GM20431 (cell line): ENCODE data around the gene BRINP1.

Experiments used
- in situ Hi-C: fragments of 300-500 bp; cut with MseI, MboI; formaldehyde crosslinking; loops from one replicate; pipeline ENCODE4 v1.15.0; 2020; ENCODE audit warnings: low sequenced_read_pairs; ENCODE audit not compliant: unreplicated experiment

BRINP1 gene

DNA sequence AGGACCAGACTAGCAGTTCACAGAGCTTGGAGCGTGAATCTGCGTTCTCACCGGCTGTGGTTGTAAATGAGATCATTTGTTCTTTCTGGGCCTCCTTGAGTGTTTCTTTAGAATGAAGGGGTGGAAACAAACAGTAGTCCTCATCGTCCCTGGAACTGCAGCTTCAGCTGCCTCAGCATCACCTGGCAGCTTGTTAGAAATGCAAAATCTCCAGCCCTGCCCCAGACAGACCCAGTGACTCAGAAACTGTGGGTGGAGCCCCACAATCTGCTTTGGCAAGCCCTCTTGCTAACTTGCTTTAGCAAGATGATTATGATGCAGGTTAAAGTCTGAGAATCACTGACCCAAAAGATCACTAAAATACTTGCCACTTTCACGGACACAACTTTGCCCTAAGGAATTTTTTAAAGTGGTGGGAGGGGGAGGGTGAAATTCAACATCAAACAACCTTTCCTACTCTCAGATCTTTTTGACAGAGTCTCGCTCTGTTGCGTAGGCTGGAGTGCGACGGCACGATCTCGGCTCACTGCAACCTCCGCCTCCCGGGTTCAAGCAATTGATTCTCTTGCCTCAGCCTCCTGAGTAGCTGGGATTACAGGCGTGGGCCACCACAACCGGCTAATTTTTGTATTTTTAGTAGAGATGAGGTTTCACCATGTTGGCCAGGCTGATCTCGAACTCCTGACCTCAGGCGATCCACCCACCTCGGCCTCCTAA lies 86.0 kb downstream of the BRINP1 start:
- in situ Hi-C loops, result no loop called here

DNA sequence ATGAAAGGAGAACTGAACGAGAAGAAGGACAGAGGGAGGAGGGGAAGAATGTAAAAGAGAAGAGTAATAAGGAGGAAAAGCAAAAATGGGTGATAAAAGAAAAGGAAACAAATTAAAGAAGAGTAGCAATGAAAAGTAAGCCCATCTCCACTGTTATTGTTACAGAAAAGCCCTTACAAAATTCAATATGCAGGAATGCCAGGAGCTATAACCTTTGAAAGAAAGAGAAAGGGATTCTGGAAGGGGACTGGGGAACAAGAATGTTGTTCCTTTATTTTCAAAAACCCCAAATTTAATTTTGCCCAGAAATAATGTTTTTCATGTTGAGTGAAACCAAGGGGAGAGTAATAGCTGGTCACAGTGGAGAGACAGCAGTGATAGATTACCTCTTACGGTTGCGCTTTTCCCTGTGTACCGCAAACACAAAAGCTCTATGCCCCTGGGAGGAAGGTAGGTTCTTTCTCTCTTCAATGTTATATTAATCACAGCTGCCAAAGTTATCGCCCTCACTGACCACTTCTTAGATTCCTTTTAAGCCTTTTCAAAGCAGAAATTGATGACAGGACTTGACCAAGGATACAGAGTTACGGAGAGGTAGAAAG lies 86.7 kb downstream of the BRINP1 start:
- in situ Hi-C loops, result no loop called here

DNA sequence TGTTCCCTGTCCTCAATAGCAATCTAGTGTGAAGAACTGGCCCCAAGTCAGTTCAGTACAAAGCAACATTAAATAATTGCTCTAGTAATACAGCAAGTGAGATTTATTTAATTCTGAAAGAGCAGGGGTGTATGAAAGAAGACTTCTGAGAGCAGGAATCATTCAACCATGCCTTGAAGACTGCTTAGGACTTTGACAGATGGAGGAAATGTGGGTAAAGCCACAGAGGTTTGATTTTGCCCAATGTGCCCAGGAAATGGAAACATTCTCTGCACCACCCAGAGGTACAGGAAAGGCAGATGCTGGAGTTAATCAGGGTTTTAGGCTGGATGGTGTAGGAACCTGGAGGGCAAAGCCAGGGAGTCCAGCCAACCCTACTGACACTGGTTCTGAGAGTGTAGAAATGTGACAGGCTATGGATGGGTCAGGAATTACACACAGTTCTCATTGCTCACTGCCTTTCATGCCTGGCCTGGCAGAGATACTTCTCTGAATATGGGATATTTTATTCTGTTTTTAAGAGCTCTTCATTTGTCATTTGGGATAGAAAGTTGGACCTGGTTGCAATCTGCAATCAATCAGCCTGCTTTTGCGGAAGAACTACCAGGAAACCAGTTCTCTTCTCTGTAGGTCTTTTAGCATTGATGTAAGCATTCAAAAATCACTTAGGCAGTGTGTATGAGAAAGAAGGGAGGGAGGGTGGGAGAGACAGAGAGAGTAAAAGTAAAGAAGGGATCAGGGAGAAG lies 88.3 kb downstream of the BRINP1 start:
- in situ Hi-C loops, result no loop called here

DNA sequence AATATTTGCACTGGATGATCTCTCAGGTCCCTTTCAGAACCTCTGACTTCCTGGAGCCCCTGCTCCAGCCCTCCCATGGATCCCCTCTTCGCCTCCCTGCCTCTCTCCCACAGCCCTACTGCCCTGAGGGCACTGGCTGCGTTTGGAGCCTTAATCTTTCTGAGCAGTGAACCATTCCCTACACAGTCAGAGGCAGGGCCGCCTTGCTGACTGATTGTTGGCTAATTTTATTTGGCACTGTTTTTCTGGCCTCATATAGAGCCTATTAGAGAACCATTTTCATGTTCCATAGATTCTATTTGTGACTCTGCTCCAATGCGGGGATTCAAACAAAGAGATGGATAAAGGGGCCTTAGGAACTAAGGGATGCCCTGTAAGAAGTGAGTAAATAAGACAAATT lies 91.1 kb downstream of the BRINP1 start:
- in situ Hi-C loops, result no loop called here

DNA sequence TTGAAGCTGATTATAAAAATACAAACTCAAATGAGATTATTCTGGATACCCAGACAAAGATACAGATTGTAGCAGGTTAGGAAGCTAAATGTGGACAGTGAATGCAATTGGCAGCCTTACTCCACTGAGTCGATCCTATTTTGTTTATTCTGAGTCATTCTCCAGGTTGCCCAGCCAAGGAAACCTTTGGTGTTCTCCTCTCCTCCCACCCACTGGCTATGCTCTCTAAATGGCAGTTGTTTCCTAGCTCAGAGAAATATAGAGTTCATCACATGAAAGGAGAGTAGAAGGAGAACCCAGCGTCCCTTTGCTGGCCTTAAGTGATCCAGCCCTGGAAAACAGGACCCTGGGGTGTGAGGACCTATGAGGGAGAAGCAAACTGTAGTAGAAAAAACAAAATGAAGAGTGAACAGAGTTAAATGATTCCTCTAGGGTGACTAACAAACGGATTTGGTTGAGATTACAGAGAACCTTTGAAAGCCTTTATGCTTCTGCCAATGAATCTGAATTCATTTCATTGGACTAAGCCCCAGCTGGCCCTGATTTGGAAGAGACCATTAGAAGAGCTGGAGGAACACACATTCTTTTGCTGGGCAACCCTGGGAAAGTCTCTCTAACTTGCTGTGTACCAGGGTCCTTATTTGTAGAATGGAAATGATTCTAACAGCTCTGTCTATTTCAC lies 95.1 kb downstream of the BRINP1 start:
- in situ Hi-C loops, result no loop called here

DNA sequence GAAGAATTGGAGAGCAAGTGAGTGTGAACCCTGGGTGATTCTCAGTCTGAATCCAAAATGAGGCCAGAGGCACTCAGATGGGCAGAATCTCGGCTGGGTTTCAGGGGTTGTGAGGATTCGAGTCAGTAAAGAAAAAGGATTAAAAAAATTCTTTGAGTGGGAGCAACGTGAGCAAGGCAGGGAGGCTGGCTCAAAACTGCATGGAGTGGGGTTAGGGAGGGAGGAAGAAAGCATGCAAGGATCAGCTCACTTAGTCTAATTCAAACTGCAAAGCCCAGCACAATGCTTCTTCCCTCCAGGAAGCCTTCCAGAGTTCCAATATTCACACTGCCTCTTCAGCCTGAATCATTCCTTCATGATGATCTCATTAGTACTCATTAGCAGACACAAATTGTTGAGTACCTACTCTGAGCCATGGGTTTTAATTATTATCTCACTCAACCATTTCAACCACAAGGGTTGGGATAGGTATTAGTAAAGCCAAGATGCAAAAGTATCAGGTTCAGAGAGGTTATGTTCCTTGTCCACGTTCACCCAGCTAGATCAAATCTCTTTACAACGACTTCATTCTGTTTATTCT lies 95.8 kb downstream of the BRINP1 start:
- in situ Hi-C loops, result no loop called here

DNA sequence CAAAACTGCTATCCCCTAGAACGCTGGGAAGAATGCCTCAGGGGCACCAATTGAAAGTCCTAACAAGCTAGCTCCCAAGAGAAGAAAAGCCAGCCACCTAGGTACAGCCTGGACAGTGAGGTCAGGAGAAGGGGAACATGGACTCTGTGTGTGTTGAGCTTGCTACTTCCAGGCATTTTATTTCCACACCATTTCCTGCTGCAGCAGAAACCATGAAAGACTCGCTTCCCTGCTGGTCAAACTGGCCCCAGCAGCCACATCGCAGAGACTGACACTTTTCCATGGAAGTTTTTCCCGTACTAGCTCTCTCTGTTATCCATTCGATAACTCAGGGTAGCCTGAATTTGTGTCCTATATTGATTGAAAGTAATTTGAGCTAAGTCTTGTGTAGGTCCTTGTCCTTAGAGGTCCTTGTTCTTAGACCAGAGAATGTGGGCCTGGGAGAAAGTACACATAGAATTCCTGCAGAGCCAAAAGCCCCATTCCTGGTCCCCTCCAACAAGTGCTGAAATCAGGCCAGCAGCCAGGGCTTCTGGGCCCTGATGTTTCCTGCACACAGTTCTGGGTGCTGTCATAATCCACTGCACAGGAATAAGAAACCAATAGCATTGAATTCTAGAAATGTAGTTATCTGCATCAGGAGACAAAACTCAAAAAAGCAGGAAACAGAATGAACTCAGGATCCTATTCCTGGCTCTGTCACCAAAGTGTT lies 96.6 kb downstream of the BRINP1 start:
- in situ Hi-C loops, result no loop called here

DNA sequence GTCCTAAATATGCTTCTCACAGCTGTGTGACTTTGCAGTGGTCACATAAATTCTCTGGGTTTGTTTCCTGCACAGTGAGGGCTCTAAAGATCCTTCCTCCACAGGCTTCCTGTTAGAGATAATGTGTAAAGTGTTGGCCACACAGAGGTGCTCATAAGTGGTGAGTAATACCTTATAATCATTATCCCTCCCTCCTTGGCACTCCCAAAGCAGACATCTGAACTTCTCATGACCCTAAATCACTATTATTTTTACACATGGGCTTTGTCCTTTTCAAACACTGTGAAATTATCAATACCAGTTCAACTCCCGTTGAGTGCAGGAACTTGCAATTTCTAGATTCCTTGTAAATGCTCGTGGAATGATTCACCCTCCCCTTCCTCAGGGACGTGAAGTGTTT lies 100.2 kb downstream of the BRINP1 start:
- in situ Hi-C loops, result no loop called here

DNA sequence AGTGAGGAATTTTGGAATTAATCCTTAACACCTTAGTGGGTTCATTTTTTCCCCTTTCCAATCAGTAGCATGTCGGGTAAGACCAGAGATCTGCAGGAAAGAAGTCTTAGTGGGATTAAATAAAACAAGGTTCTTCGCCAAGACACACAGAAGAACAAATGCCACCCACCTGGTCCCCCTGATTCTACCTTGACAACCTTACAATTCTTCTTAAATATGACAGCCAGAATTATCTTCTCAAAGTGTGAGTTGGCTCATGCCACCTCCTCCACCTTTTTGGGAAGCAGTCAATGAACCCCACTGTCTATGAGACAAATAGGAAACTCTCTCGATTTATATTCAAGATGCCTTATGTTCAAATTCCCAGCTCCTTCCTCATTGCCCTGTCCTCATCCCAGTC lies 105.1 kb downstream of the BRINP1 start:
- in situ Hi-C loops, result no loop called here

DNA sequence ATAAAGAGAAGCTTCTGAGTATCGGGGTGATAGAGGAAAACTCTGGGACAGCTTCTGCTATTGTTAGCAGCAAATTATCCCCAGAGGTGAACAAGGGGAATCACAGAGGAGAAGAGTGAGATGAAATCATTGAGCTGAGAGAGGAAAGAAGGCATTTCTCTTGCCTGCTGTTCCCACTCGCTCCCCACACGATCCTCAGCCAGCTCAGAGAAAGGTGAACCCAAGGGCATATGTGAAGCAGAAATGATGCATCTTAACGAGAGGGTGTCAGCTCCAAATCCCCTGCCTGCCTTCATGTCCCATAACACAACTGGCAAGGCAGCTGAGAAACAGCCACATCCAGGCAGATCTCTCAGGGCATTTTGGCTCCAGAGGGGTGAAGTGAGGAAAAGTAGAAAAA lies 111.6 kb downstream of the BRINP1 start:
- in situ Hi-C loops, result no loop called here

DNA sequence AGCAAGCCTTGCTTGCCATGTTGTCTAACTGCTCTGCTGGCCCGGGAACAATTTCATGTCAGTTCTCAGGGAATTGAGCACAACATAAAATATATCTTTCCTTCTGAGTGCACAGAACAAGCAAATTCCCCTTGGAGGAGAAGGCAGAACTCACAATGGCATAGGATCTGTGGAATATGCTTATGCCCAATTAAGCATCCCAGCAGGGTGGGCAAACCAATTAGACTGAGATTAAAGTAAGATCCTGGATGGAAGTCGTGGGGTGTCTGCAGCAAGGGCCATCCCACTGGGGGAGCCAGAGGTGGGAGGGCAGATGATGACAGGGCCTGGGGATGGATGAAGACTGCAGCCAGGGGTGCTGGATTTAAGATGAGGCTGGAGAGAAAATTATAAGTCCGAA lies 114.1 kb downstream of the BRINP1 start:
- in situ Hi-C loops, result no loop called here

DNA sequence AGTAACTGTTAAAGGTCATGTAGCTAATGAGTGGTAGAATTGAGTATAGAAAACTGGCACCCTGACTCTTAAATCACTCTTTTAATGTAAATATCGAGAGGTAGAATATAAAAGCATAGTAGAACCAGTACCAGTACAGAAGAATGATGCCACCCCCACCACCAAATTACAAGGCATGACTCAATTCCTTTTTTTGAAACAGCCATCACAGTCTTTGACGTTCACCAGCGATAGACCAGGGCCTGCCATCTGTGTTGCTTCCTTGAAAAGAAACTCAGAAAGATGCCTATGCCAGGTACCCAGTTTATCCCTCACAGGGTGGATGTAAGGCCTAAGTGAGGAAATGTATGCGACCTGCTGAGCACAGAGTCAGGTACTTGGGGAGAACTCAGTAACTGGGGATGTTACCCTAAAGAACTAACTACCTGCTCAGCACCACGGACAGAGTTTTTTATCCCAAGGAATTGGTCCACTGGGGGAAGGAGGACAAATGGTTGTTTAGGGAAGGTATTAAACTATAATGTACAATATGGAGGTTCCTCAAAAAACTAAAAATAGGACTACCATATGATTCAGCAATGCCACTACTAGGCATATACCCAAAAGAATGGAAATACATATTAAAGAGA lies 116.5 kb downstream of the BRINP1 start:
- in situ Hi-C loops, result no loop called here

DNA sequence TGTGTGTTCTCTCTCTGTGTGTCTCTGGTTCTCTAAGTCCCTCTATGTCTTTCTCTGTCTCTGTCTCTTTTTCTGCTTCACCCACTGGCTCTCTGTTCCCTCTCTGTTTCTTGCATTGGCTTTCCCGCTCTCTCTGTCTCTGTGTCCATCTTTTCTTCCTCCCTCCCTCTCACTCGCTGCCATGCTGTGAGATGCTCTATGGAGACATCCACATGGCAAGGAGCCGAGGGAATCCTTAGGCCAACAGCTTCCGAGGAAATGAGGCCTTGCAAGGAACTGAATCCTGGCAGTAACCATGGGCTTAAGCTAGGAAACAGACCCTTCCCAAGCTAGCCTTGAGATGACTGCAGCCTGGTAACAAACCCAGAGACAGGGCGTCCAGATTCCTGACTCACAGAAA lies 117.3 kb downstream of the BRINP1 start:
- in situ Hi-C loops, result no loop called here

DNA sequence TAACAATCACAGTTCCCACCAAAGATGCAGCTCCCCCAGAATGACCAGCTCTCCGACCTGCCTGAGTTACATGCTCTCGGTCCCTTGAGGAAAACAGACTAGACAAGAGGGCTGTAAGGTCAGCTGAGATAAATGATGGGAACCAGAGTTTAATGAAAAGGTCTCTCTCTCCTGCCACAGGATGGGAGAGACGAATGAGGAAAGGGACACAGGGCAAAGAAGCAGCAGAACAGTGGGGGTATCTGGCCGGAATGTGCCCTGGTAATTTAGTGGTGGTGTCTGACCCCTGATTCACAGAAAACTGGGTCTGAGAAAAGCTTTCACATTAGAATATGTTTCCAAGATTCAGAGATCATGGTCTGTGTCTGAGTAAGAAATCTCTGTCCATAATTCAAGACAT lies 118.5 kb downstream of the BRINP1 start:
- in situ Hi-C loops, result no loop called here

DNA sequence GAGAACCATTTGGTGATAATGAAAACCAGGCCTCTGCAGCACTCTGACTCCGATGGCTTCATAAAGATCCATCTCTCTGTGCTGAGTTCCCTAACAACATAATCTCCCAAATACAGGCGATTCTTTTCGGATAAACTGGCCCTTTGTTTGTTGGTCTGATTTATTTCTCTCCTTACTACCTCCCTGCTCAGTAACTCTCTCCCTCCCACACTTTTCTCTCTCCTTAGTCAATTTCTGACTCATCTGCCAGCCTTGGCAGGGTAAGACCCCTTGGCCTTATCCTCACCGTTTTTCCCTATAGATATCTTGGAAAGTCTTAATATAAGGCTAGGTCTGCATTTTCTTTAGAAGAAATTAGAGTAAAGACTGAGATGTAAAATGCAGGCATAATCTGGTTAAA lies 128.7 kb downstream of the BRINP1 start:
- in situ Hi-C loops, result no loop called here

DNA sequence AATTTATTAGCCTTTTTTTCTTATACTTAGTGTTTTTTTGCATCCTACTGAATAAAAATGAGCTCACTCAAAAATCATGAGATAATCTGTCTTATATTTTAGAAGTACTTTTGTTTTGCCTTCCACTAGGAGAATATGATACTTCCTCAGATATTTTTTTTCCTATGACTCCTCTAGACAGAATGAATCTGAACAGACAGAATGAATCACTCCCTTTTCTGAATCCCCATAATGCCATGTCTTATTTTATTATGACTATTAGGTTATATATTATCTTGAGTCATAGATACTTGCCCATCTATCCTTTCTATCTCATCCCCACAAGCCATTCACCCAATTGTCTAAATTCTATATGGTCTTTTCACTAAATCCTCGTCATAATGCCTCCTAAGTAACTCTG lies 134.6 kb downstream of the BRINP1 start:
- in situ Hi-C loops, result no loop called here

DNA sequence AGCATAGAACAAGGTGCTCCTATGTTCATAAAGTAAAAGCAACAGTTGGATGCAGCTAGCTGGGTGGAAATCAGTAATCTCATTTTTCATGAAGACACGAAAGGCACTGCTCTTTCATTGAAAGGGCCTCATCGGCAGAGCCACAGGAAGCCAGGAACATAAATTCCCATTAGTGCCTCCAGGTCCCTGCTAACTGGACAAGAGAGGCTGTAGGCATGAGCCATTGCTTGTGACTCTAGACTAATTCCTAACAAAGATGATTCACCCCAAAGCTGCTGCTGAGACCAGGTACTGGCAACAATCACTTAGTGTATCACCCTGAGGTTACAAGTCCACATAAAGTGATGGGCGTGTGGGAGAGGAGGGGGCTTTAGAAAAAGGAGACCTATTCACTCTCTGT lies 141.8 kb downstream of the BRINP1 start:
- in situ Hi-C loops, result no loop called here

DNA sequence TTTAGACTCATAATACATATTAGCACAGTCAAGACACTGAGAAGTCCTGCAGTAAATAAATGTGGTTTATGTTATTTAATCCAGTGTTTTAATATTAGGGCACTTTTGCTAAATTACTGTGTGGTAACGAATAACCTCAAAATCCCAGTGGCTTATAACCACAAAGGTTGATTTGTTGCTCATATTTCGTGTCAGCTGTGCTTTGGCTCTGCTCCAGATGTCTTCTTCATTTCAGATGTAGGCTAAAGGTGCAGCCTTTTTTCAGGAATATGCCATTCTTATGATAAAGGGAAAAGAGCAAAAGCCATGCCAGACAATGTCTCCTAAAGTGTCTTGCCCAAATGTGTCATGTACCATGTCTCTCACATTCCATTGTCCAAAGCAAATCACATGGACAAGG lies 144.8 kb downstream of the BRINP1 start:
- in situ Hi-C loops, result no loop called here

DNA sequence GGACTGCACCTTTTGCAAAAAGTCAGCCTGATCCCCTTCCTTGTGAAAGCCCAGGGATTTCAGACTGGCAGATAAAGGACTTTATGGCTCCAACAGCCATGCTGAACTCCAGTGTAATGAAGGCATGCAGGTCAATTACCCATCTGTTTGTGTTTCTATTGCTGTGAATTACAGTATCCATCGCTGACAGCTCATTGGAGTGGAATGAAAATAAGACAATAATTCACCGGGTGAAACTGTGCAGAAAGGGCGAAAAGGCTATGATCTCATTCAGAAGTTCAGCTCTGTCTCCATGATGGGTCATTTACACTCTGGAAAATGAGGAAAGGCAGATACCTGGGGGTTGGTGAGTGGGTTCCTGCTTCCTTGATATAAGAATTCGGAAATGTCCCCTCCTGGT lies 148.0 kb downstream of the BRINP1 start:
- in situ Hi-C loops, result no loop called here

DNA sequence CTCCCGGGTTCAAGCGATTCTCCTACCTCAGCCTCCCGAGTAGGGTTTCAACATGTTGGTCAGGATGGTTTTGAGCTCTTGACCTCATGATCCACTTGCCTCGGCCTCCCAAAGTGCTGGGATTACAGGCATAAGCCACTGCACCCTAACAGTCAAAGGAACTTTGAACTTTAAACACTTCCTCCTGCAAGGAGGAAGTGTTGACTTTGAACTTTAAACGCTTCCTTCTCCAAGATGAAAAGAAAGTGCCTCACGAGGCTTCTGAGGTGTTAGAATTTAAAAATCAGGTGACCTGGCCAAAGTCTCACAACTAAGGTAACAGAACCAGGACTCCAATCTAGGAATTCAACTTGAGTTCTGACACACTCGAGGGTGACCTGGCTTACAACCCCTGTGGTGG lies 150.9 kb downstream of the BRINP1 start:
- in situ Hi-C loops, result no loop called here
